Anterior cingulate cortex (tissue), 58 donors: ENCODE measurements around the gene THRAP3.
"Not testable (repeated sequence)": the region's sequence is repeated elsewhere in the genome, so short reads cannot be mapped to it uniquely, and the experiment has no call there.

Source experiments
- DNase-seq, 58 donors: peaks; one replicate each; lab custom pipeline; 2025; lab: John Stamatoyannopoulos, UW

THRAP3 gene

GRCh38 chr1:36238433-36238832, 14.2 kb downstream of the THRAP3 start:
- DNase-seq, result peak in 1 of 58 donors; percentile 10

- DNase-seq, result peak in 12 of 58 donors; percentile 5 to 45 (median 10)
These were observed 15.8 kb downstream of the THRAP3 start for GRCh38 chr1:36239941-36240637.

- DNase-seq, result no peak
These were observed 23.3 kb downstream of the THRAP3 start for GRCh38 chr1:36247538-36247937.

GRCh38 chr1:36248250-36248894, 24.1 kb downstream of the THRAP3 start:
- no peak for DNase-seq

GRCh38 chr1:36251794-36252481, 27.7 kb downstream of the THRAP3 start:
- DNase-seq, result no peak

GRCh38 chr1:36252482-36252824, 28.2 kb downstream of the THRAP3 start:
- DNase-seq, result not testable (repeated sequence)

- no peak for DNase-seq
These were observed 29.1 kb downstream of the THRAP3 start for GRCh38 chr1:36253161-36253862.

GRCh38 chr1:36256558-36257374, 32.5 kb downstream of the THRAP3 start:
- no peak for DNase-seq

GRCh38 chr1:36257375-36257767, 33.1 kb downstream of the THRAP3 start:
- no peak for DNase-seq

- DNase-seq, result no peak
These were observed 34.7 kb downstream of the THRAP3 start for GRCh38 chr1:36258960-36259344.

- DNase-seq, result no peak
These were observed 44.7 kb downstream of the THRAP3 start for GRCh38 chr1:36268981-36269380.

GRCh38 chr1:36269408-36269838, 45.2 kb downstream of the THRAP3 start:
- DNase-seq, result no peak

GRCh38 chr1:36273024-36273423, 48.8 kb downstream of the THRAP3 start:
- no peak for DNase-seq

GRCh38 chr1:36274201-36274600, 50.0 kb downstream of the THRAP3 start:
- no peak for DNase-seq

- DNase-seq, result no peak
These were observed 52.4 kb downstream of the THRAP3 start for GRCh38 chr1:36276688-36277087.

- no peak for DNase-seq
These were observed 55.0 kb downstream of the THRAP3 start for GRCh38 chr1:36279110-36279788.

- no peak for DNase-seq
These were observed 55.6 kb downstream of the THRAP3 start for GRCh38 chr1:36279789-36280296.

- no peak for DNase-seq
These were observed 59.8 kb downstream of the THRAP3 start for GRCh38 chr1:36284061-36284460.

- no peak for DNase-seq
These were observed 60.3 kb downstream of the THRAP3 start for GRCh38 chr1:36284517-36284916.
